Stimulated activated CD4-positive, alpha-beta T cell treated with anti-CD3 and anti-CD28 coated beads, Interleukin-2, amount 100 ng/mL, for 24 hours (primary cell): Measurements from ENCODE around the gene C6orf62.
A peak's percentile ranks its signal among the peaks of the same experiment; 100 is the strongest.
"Not testable (repeated sequence)": the region's sequence is repeated elsewhere in the genome, so short reads cannot be mapped to it uniquely, and the experiment has no call there.

Experiments
- DNase-seq, 2 donors: peaks; one replicate each; pipeline ENCODE4 v3.0.0-alpha.2; 2020

The C6orf62 gene

DNA sequence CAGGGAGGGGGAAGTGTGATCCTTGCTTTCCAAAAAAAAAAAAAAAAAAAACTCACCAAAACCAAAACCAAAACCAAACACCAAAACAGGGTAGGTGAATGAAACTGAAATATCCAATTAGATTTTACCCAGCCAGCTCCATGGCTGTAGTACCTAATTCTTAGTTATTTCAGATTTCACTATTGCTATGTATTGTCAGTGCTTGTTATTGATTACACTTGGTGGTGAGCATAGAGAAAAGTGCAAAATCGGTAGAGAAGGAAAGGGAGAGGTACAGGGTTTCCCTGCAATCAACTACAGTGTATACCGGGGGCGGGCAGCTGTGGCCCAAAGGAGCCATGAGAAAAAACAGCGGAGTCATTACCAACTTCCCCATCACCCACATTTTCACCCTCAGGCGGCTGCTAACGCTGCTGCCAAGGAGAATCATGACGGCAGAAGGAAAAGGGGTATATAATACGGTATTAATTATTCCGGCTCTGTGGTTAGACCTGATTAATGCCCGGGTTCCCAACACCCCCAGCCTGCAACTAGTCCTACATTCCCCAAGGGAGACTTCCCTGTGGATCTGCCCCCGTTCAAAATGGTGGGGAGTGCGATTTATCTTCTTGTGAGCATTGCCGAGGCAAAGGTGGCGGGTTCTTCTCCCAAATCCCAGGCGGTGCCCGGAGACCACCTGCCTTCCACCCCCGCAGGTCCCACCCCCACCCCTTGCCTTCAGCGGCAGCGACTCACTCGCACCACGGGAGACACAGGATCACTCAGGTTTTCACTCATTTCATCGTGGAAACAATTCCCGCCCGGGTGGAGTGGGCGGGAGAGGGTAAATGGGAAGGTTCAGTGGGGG is at the start of gene C6orf62:
Gene C6orf62 (minus strand): TSS at position 30 of the 847 bp plus-strand sequence. CDS start 486 bp downstream, outside the sequence.
- DNase-seq, result peak; percentile 65 to 72

GRCh38 chr6:24768361-24768760 is 49.4 kb upstream of the C6orf62 start:
- DNase-seq, result no peak

DNA sequence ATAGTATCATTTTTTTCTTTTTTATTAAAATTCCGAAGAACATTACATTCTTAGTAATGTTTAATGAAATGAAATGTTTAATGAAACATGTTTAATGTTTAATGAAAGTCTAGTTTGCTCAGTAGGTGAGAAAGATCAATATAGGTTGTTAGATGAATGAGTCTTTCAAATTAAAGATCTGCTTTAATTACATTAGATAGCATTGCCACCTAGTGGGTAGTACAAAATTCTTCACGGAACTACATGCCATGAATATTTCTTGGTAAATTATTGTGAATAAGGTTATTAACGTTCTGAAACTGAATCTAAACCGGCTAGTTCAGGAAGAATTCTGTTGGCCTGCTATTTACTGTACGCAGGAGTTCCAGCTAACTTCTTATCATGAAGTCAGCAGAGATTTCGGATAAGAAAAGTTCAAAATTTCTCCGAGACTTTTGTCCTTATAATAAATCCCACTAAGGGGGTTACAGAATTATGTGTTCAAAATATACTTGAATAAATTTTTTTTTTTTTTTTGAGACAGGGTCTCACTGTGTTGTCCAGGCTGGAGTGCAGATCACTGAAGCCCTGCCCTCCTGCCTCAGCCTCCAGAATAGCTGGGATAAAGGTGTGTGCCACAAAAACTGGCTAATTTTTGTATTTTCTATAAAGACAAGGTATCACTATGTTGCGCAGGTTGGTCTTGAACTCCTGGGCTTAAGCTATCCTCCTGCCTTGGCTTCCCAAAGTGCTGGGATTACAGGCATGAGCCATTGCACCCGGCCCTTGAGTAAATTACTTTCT is 47.9 kb upstream of the C6orf62 start:
- no peak for DNase-seq

- not testable (repeated sequence) for DNase-seq
These were observed 47.0 kb upstream of the C6orf62 start for GRCh38 chr6:24765968-24766367.

GRCh38 chr6:24764833-24765828 is 46.2 kb upstream of the C6orf62 start:
- not testable (repeated sequence) for DNase-seq

DNA sequence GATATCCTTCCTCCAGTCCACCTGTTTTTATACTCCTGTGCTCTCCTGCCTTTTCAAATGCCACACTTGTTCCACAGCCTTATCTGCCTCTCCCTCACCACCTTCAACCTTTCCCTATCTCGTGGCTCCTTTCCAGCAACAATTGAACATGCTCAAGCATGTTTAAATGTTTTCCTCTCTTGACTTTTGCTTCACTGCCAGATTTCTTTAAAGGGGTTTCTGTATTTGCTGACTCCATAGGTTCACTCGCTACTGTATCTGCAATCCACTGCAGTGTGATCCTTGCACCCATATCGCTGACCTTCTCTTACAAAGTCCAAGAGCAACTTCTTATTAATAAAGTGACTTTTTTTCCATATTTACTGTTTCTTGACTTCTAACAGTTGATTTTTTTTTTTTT is 44.6 kb upstream of the C6orf62 start:
- no peak for DNase-seq

GRCh38 chr6:24761851-24762250 is 42.9 kb upstream of the C6orf62 start:
- no peak for DNase-seq

- DNase-seq, result peak in 1 of 2 donors; percentile 10
These were observed 42.4 kb upstream of the C6orf62 start for GRCh38 chr6:24761193-24761835.

- DNase-seq, result no peak
These were observed 41.3 kb upstream of the C6orf62 start for GRCh38 chr6:24760210-24760609.

- no peak for DNase-seq
These were observed 40.8 kb upstream of the C6orf62 start for GRCh38 chr6:24759718-24760117.

DNA sequence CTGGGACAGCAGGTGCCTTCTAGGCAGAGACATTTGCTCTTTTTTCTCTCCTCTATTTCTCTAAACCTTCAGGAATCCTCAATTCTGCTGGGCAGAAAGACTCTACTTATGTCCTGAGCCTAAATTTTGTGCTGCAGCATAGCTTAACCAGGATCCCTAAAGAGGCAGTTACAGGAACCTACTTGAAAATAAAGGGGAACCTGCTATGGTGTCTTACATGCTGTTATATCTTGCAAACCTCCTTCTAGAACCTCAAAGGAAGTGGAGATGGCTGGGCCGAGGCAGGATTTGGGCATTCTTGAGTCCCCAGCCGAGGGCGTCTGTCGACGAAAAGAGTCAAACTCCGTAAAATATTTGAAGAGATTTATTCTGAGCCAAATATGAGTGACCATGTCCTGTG is 38.7 kb upstream of the C6orf62 start:
- DNase-seq, result no peak

- DNase-seq, result no peak
These were observed 36.3 kb upstream of the C6orf62 start for GRCh38 chr6:24755279-24755678.

- DNase-seq, result not testable (repeated sequence)
These were observed 35.4 kb upstream of the C6orf62 start for GRCh38 chr6:24754378-24754777.

DNA sequence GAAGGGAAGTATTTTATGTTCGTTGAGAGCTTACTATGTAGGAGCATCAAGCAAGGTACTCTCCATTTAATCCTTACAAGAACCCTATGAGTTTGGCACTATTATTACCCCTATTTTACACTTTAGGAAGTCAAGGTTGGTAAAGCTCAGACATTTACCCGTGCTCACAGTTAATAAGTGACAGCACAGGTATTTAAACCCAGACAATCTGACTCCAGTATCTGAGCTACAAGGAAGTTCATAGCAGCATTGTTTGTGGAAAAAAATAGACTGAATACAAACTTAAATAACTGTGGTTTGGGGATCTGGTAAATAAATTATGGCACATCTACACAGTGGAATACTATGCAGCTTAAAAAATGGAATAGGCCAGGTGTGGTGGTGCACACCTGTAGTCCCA is 34.6 kb upstream of the C6orf62 start:
- DNase-seq, result no peak

- no peak for DNase-seq
These were observed 34.1 kb upstream of the C6orf62 start for GRCh38 chr6:24752917-24753492.

GRCh38 chr6:24752503-24752902 is 33.5 kb upstream of the C6orf62 start:
- no peak for DNase-seq

GRCh38 chr6:24750878-24751277 is 31.9 kb upstream of the C6orf62 start:
- not testable (repeated sequence) for DNase-seq

GRCh38 chr6:24749297-24749696 is 30.3 kb upstream of the C6orf62 start:
- no peak for DNase-seq

DNA sequence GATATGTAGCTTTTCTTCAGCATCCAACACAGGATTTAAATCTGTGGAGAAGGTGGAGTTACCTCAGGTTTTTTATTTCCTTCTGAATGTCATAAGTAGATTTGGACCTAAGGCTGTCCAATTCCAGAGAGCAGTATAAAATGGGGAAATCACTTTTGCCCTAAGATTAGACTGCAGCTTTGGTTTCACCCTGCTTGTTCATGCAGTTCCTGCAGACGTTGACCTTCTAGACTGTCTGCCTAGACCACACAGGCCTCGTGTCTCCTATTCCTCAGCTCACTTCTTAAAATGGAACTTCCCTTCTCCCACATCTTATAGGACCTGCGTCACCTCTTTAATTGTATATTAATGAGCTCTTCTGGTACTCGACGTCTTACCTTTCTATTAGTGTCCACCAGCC is 26.0 kb upstream of the C6orf62 start:
- DNase-seq, result no peak

GRCh38 chr6:24743944-24744335 is 25.0 kb upstream of the C6orf62 start:
- no peak for DNase-seq

GRCh38 chr6:24743265-24743943 is 24.4 kb upstream of the C6orf62 start:
- DNase-seq, result peak; percentile 17 to 47
